Coronary artery (tissue), 2 donors: ENCODE results near the gene PRDM15.

ENCODE experiments used
- DNase-seq: peaks from one replicate; pipeline ENCODE4 v3.0.0-alpha.2; 2017; ENCODE audit warnings: low spot score
- H3K27ac ChIP-seq, 2 donors: fragments of 200-600 bp; sonication (generic); one replicate each; pipeline ENCODE4 v1.5.1; 2016 to 2019
- H3K4me3 ChIP-seq: fragments of 200-600 bp; sonication (generic); 2 replicates; pipeline ENCODE4 v1.5.1; 2016; ENCODE audit warnings: mild to moderate bottlenecking, moderate library complexity
- CTCF ChIP-seq: fragments of 200-600 bp; sonication (generic); IDR thresholded peaks from one replicate; pipeline ENCODE4 v1.5.1; 2019; ENCODE audit warnings: antibody characterized with exemption

Gene PRDM15

GRCh38 chr21:41808094-41808493 is 71.0 kb downstream of the PRDM15 start:
- Histone ChIP-seq H3K27ac (no peak overlapping the region), H3K4me3 (no peak overlapping the region)
- TF ChIP-seq CTCF = no peak
- no peak for DNase-seq

GRCh38 chr21:41806773-41807172 is 72.4 kb downstream of the PRDM15 start:
- Histone ChIP-seq H3K27ac (no peak overlapping the region), H3K4me3 (no peak overlapping the region)
- no peak for TF ChIP-seq CTCF
- no peak for DNase-seq

GRCh38 chr21:41805643-41806042 is 73.5 kb downstream of the PRDM15 start:
- TF ChIP-seq CTCF = no peak
- Histone ChIP-seq H3K4me3 (no peak overlapping the region), H3K27ac (no peak overlapping the region)
- DNase-seq = no peak

GRCh38 chr21:41805038-41805437 is 74.1 kb downstream of the PRDM15 start:
- H3K27ac ChIP-seq = no peak overlapping the region
- TF ChIP-seq CTCF = no peak
- DNase-seq = no peak

GRCh38 chr21:41804381-41804780 is 74.8 kb downstream of the PRDM15 start:
- no peak for TF ChIP-seq CTCF
- DNase-seq = no peak
- Histone ChIP-seq H3K27ac (no peak overlapping the region), H3K4me3 (no peak overlapping the region)

More at GRCh38 chr21:41805038-41805437, 74.1 kb downstream of the PRDM15 start:
- no peak overlapping the region for H3K4me3 ChIP-seq

- no peak overlapping the region for H3K4me3 ChIP-seq
- DNase-seq = no peak
- H3K27ac ChIP-seq = no peak overlapping the region
- no peak for TF ChIP-seq CTCF
Observed at GRCh38 chr21:41803316-41803715, 75.8 kb downstream of the PRDM15 start.

GRCh38 chr21:41802684-41803083 is 76.5 kb downstream of the PRDM15 start:
- no peak for DNase-seq
- Histone ChIP-seq H3K27ac (no peak overlapping the region), H3K4me3 (peak overlapping the region; percentile 16)
- no peak for TF ChIP-seq CTCF
